Psoas muscle (tissue), 8 donors: Measurements from ENCODE around the gene SLAMF6. TPM values are rescaled to one million over a fixed set of nuclear protein-coding genes. Genes with fewer than 3 reads are reported as not detected.
"Not testable (repeated sequence)": the region's sequence is repeated elsewhere in the genome, so short reads cannot be mapped to it uniquely, and the experiment has no call there.

ENCODE experiments used
- ATAC-seq, 4 donors: fragments of 200-7000 bp; cut with Tn5 transposase; one replicate each; pipeline ENCODE4 v1.9.1; 2020; ENCODE audit warnings: moderate library complexity in 3 of 4, mild to moderate bottlenecking in 2 of 4
- DNase-seq, 2 donors: peaks; one replicate each; pipeline ENCODE4 v3.0.0-alpha.2; 2020
- H3K27ac ChIP-seq: fragments of 200-600 bp; one replicate; pipeline ENCODE4 v1.8.0; 2022
- H3K27me3 ChIP-seq, 3 donors: fragments of 200-600 bp in 1 of 3; one replicate each; pipeline versions ENCODE4 v1.6.1 to v1.8.0; 2013 to 2022; ENCODE audit warnings: low read length in 2 of 3, mild to moderate bottlenecking in 2 of 3, moderate library complexity in 1 of 3; ENCODE audit not compliant: insufficient read depth in 3 of 3
- H3K36me3 ChIP-seq, 2 donors: fragments of 200-600 bp in 1 of 2; one replicate each; pipeline versions ENCODE4 v1.6.1 to v1.8.0; 2013 to 2022; ENCODE audit warnings: low read depth in 1 of 2, mild to moderate bottlenecking in 1 of 2, moderate library complexity in 1 of 2; ENCODE audit not compliant: insufficient read depth in 1 of 2
- H3K4me1 ChIP-seq: fragments of 200-600 bp; one replicate; pipeline ENCODE4 v1.8.0; 2022
- H3K4me3 ChIP-seq: fragments of 200-600 bp; one replicate; pipeline ENCODE4 v1.8.0; 2022; ENCODE audit warnings: mild to moderate bottlenecking
- H3K9me3 ChIP-seq: fragments of 200-600 bp; one replicate; pipeline ENCODE4 v1.8.0; 2022
- WGBS, 3 donors: extraction: QIAGEN DNeasy Blood & Tissue Kit; methylation state at CpG; one replicate each; pipeline versions ENCODE4 v1.1.6 to v1.1.7; 2013; 5-methylcytosine and 5-hydroxymethylcytosine counted together
- intact Hi-C, 2 donors: fragments of 100-400 bp; cut with DNase I; formaldehyde crosslinking; loops; one replicate each; pipeline versions ENCODE4 v1.11.0 to v1.14.2; 2022
- polyA plus RNA-seq, 3 donors: library from polyadenylated mRNA; stranded (reverse); fragments of 200-250 nt; gene quantifications; one replicate each; pipeline ENCODE4 v1.2.3, GENCODE V29; 2013
- total RNA-seq, 4 donors: library from RNA; stranded (reverse); fragmentation: NEBNext Ultra II Directional in 2 of 4; extraction: Animal tissue kit (Norgen Biotek cat#: 25700) in 2 of 4; gene quantifications; one replicate each; pipeline versions ENCODE4 v1.2.1 to v1.2.4, GENCODE V29; 2021 to 2023
- TF ChIP-seq, protein P1 (sequence below): fragments of 200-600 bp; IDR thresholded peaks from one replicate; pipeline ENCODE4 v1.8.0; 2022; ENCODE audit warnings: antibody characterized with exemption
- donor health status: healthy with polysubstance abuse.
- donor health status: DM: no; HTN: no; CAD: no; lungs with moderate emphysema.
- donor health status: Bipolar disorder and iron deficiency.
- donor health status: healthy.
- donor health status: DM: yes; HTN: yes; CAD: no.
- donor health status: DM: no; HTN: no; CAD: no.
- donor health status: DM: no; HTN: no; CAD: no.
- donor health status: DM: yes; HTN: yes; CAD: no.

The SLAMF6 gene
- total and polyA plus RNA-seq, 7 donors, result 0.08 to 0.34 (median 0.19) TPM; not detected in 1

GRCh38 chr1:160500321-160500990 lies 22.6 kb downstream of the SLAMF6 start:
- H3K4me1 ChIP-seq, result no peaks in the 10 kb centered on the region
- intact Hi-C loops, result no loop called here
- peaks cover 0 to 4% (median 0%) of the 10 kb centered on the region in 3 donors for H3K27me3 ChIP-seq
- DNase-seq (no peak), ATAC-seq (no peak)
- TF ChIP-seq, protein P1, sequence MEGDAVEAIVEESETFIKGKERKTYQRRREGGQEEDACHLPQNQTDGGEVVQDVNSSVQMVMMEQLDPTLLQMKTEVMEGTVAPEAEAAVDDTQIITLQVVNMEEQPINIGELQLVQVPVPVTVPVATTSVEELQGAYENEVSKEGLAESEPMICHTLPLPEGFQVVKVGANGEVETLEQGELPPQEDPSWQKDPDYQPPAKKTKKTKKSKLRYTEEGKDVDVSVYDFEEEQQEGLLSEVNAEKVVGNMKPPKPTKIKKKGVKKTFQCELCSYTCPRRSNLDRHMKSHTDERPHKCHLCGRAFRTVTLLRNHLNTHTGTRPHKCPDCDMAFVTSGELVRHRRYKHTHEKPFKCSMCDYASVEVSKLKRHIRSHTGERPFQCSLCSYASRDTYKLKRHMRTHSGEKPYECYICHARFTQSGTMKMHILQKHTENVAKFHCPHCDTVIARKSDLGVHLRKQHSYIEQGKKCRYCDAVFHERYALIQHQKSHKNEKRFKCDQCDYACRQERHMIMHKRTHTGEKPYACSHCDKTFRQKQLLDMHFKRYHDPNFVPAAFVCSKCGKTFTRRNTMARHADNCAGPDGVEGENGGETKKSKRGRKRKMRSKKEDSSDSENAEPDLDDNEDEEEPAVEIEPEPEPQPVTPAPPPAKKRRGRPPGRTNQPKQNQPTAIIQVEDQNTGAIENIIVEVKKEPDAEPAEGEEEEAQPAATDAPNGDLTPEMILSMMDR, result no peak
- 43 to 52% (median 43%) methylated on average over 1 of the region's 1 CpG for WGBS, 3 donors
- no peak overlapping the region for H3K4me3 ChIP-seq
- peaks cover 5% of the 10 kb centered on the region for H3K9me3 ChIP-seq
- H3K36me3 ChIP-seq, result no peaks in the 10 kb centered on the region
- no peak overlapping the region for H3K27ac ChIP-seq

DNA sequence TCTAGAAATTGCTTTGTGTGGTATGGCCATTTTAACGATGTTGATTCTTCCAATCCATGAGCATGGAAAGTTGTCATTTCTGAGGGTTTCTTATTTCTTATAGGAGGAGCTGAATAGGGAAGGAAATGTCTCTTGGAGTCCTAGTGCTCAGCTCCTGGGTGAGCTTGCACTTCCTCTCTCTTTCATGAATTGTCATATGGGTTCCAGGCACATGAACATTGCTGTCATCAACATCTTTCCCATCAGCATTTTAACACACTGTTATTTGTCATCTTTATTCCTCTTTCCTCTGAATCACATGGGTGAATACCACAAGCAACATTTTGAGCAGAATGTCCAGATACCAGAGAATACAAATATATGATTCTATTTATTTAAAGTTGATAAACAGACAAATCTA lies 23.4 kb downstream of the SLAMF6 start:
- 76 to 86% (median 84%) methylated on average over 1 of the region's 1 CpG for WGBS, 3 donors
- no peak for ATAC-seq
- Histone ChIP-seq H3K27me3 (peaks cover 0 to 4% (median 0%) of the 10 kb centered on the region in 3 donors), H3K36me3 (no peaks in the 10 kb centered on the region), H3K27ac (no peak overlapping the region), H3K4me1 (no peaks in the 10 kb centered on the region), H3K9me3 (peaks cover 5% of the 10 kb centered on the region), H3K4me3 (no peak overlapping the region)
- intact Hi-C loops, result no loop called here
- TF ChIP-seq, protein P1, result no peak
- DNase-seq, result no peak

DNA sequence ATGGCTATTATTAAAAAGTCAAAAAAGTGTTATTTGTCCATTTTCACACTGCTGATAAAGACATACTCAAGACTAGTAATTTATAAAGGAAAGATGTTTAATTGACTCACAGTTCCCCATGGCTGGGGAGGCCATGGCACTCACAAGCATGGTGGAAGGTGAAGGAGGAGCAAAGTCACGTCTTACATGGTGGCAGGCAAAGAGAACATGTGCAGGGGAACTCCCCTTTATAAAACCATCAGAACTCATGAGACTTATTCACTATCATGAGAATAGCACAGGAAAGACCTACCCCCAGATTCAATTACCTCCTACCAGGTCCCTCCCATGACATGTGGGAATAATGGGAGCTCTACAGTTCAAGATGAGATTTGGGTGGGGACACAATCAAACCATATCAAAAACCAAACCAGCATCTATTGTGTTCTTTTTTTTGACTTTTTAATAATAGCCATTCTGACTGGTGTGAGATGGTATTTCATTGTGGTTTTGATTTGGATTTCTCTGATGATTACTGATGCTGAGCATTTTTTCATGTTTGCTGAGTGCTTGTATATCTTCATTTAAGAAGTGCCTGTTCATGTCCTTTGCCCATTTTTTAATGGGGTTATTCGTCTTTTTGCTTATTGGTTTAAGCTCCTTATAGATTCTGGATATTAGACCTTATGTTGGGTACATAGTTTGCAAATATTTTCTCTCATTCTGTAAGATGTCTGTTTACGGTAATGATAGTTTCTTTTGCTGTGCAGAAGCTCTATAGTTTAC lies 24.6 kb downstream of the SLAMF6 start:
- H3K27ac ChIP-seq, H3K9me3 ChIP-seq, ATAC-seq, H3K4me1 ChIP-seq, H3K36me3 ChIP-seq, H3K27me3 ChIP-seq, intact Hi-C loops, H3K4me3 ChIP-seq, DNase-seq: not testable (repeated sequence)
- WGBS, 3 donors, result 59 to 82% (median 81%) methylated on average over 3 of the region's 3 CpGs

GRCh38 chr1:160496334-160496733 lies 26.7 kb downstream of the SLAMF6 start:
- ATAC-seq (no peak), DNase-seq (no peak)
- TF ChIP-seq, protein P1, result no peak
- intact Hi-C loops, result no loop called here
- H3K27me3 ChIP-seq, result peaks cover 0 to 3% (median 0%) of the 10 kb centered on the region in 3 donors
- 79 to 86% (median 84%) methylated on average over 4 of the region's 4 CpGs for WGBS, 3 donors
- no peaks in the 10 kb centered on the region for H3K36me3 ChIP-seq
- H3K27ac ChIP-seq, result no peak overlapping the region
- peaks cover 5% of the 10 kb centered on the region for H3K9me3 ChIP-seq
- H3K4me1 ChIP-seq, result no peaks in the 10 kb centered on the region
- no peak overlapping the region for H3K4me3 ChIP-seq

GRCh38 chr1:160494620-160495019 lies 28.4 kb downstream of the SLAMF6 start:
- Histone ChIP-seq H3K9me3 (peaks cover 5% of the 10 kb centered on the region), H3K27me3 (peaks cover 0 to 3% (median 0%) of the 10 kb centered on the region in 3 donors), H3K27ac (no peak overlapping the region), H3K4me1 (no peaks in the 10 kb centered on the region), H3K4me3 (no peak overlapping the region), H3K36me3 (no peaks in the 10 kb centered on the region)
- DNase-seq (no peak), ATAC-seq (no peak)
- WGBS, 3 donors, result 73 to 77% (median 75%) methylated on average over 3 of the region's 3 CpGs
- TF ChIP-seq, protein P1, result no peak
- intact Hi-C loops, result no loop called here
